Stimulated activated CD8-positive, alpha-beta memory T cell treated with anti-CD3 and anti-CD28 coated beads, Interleukin-15, amount 100 ng/mL, for 4 hours (primary cell): ENCODE results near the gene BBS9.
"Not testable (repeated sequence)": the region's sequence is repeated elsewhere in the genome, so short reads cannot be mapped to it uniquely, and the experiment has no call there.

ENCODE experiments used
- DNase-seq, 2 donors: peaks; one replicate each; pipeline ENCODE4 v3.0.0-alpha.2; 2020; ENCODE audit warnings: low read depth in 2 of 2

The BBS9 gene

DNA sequence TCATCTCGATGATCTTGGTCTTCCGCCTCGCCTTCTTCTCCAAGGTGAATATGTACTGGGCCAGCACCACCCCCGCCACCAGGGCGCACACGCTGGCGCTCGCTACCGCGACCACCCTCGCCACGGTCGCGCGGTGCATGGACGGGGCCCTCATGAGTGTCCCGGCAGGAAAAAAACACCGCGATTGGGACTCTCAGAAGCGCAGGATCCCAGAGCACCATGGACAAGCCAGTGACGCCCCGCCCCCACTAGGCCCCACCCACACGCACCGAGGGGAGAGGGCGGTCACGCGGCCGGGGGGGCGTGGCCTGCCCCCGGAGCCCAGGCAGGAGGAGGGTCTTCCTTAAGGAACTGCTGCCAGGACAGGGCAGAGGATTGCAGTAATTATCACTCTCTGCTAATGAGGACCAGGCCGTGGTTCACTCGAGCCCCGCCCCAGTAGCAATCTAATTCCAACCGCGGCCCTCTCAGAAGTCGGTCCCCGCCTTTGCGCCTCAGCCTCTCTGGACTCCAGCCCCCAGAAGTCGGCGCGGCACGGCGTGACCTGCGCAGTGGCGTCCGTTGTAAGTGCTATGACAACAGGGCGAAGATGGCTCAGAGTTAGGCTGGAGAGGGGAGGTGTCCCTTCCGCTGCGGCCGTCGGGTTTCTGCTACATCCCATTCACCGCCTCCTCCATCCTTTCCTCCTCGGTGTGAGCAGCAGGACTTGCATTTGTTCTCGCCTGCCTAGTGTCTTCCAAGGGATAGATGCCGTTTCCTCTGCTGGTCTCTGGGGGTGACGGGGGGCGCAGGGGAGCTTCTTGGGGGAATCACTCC lies at the start of gene BBS9:
TSS of gene BBS9 (plus strand) at position 575 of the 816 bp plus-strand sequence. CDS start 16,689 bp downstream, outside the sequence.
- peak; percentile 80 to 84 for DNase-seq

GRCh38 chr7:33079763-33080690 lies 49.3 kb upstream of the BBS9 start:
- no peak for DNase-seq

DNA sequence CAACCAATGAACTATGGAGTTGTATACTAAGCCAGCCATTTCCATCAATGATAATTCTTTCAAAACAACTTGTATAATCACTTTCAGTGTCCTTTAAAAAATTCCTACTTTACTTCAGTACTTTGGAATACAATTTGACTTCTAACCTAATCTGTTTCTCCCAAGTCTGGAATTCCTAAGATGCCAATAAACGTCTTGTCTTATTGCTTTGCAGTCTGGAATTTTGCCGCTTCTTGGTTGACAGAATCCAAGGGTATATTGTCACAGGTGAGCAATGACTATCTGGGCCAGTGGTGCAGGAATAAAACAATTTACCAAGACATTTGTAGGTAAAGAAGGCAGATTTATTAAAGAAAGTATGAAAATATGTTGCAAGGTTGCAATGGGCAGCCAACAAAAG lies 42.0 kb upstream of the BBS9 start:
- no peak for DNase-seq

- no peak for DNase-seq
Observed at GRCh38 chr7:33087858-33088257, 41.5 kb upstream of the BBS9 start.

DNA sequence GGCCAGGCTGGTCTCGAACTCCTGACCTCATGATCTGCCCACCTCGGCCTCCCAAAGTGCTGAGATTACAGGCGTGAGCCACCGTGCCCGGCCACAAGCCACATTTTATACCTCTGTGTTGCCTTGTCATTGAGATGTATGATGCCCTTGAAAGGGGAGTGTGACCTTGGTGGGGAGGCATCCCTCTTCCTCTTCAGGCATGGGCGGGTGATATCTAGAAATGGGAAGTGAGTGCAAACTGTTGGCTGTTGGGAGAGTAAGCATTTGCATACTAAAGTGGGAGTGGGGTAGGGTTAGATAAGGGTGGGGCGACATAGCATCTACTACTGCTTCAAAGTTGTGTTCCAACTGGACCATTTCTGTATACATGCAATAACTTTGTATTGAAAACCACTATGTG lies 40.2 kb upstream of the BBS9 start:
- DNase-seq = no peak

DNA sequence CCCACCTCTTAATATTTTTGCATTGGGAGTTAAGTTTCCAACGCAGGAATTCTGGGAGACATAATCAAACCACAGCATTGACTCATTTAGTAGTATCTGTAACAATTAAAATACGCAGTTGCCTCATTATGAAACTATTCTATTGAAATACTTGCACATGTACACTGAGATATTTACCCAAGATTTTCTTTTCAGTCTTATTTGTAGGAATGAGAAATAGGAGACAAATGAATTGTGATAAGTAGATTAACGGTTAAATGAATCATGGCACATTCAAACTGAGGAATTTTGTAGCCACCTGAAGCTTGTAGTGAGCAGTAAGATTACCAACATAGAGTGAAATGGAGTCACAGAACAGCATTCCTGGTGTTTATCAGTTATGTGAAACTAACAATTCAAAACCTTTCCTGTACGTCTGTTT lies 38.2 kb upstream of the BBS9 start:
- DNase-seq = no peak

DNA sequence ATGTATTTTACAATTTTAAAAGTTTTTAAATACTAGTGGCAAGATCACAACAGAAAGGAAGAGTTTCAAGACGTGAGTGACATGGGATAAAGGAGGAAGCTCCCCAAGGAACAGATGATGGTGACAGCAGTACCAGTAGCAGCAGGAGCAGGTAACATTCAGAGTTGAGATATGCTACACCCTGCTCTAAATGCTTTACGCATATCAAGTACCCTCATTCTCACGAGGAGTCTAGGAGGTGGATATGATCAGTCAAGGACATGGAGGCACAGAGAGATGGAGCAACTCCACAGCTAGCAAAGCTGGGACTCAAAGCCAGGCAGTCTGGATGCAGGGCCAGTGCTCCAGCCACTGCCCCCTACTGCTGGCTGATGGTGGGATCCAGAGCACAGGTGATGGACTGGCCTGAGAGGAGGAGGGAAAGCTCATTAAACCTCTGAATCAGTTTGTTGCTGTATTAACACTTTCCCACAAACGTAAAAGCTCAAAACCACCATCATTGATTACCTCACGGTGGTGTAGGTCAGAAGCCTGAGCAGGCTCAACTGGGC lies 37.6 kb upstream of the BBS9 start:
- DNase-seq = no peak

GRCh38 chr7:33093266-33093665 lies 36.1 kb upstream of the BBS9 start:
- DNase-seq = no peak

DNA sequence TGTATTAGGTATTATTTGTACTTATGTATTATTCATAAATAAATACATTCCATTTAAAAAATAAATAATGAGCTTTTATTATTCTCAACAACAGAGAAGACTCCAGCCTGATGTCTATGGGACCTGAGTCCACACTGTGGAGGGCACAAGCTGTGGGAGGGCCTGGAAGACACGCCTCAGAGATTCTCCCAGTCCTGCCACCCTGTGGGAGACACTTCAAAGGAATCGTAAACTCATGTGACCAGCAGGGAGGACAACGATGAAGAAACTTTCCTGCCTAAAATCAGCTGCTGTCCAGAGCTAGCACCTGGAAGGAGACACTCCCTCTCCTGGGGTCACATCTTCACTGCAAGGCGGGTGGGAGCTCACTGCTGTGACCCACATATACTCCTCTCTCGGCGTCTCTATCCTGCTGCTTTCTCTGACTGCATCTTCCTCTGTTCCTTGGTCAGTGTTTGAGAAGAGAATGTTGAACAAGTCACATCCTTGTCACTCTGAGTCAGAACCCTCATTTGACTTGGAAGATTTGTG lies 34.6 kb upstream of the BBS9 start:
- not testable (repeated sequence) for DNase-seq

DNA sequence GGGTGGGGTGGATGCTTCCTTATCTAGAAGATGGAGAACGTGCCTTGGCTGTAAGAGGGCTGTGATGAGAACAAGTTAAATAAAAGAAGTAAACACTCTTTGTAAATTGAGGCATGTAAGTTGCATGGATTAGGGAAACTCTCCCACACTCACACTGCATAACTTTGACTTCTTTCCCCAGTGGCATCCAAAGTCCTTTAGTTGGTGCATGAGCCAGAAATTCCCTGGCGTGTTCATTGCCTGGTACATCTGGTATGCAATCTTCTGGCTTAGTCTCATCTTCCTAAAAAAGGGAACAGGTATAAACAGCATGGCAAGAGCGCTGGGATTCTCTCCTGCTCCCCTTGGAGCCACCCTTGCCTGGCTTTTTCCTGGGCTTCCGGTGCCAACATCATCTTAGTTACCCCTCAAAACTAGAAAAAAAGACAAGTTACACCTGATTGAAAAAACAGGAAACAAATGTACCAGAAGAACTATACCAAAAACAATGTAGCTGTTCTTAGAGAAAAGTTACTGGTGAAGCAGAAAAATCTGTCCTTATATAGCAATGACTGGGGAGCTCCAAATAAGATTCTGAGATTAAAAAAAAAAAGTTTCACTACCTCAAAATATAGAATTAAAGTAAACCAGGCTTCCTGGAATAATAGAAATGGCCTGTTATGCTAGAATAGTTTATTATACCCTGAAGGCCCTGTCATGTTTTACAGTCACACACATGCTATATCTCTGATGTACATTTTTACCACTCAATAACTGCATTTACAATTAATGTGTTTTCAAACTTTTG lies 30.0 kb upstream of the BBS9 start:
- no peak for DNase-seq

DNA sequence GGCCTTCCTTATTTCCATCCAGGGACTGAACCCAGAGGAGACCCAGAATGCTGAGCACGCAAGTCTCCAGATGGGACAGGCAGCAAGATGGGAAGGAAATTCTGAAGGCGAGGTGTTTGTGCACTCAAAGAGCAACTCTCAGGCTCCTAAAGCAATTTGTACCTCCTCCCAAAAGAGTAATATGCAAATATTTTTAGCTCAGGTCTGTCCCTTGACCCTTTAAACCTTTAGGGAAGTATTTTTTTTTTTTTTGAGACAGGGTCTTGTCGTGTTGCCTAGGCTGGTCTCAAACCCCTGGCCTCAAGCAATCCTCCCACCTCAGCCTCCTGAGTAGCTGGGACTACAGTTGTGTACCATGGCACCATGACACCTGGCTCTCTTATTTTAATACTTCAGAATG lies 28.6 kb upstream of the BBS9 start:
- DNase-seq = no peak

DNA sequence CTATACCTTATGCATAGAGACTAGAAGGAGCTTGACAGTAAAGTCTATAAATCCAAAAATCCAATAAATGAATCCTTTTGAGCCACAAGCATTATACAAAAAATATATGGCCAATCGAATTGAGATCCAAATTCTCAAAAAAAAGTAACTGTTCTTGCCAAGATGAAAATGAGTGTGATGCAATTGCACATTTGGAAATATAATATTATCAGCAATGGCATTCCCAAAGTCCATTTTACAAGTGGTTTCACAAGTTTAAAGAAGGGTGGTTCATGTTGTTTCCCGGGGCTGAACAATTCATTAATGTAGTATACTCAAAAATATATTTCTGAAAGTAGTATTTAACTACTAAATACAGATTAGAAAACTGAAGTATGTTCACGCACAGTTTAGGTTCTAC lies 27.5 kb upstream of the BBS9 start:
- DNase-seq = no peak

GRCh38 chr7:33107136-33108066 lies 22.0 kb upstream of the BBS9 start:
- no peak for DNase-seq

GRCh38 chr7:33108554-33109004 lies 20.8 kb upstream of the BBS9 start:
- DNase-seq = no peak

- DNase-seq = peak; percentile 43 to 62
Observed at GRCh38 chr7:33109005-33109757, 20.2 kb upstream of the BBS9 start, which contains the start of gene RP9. TSS of gene RP9 (minus strand) at chr7:33109404. CDS start at chr7:33109372, 32 bp downstream.

DNA sequence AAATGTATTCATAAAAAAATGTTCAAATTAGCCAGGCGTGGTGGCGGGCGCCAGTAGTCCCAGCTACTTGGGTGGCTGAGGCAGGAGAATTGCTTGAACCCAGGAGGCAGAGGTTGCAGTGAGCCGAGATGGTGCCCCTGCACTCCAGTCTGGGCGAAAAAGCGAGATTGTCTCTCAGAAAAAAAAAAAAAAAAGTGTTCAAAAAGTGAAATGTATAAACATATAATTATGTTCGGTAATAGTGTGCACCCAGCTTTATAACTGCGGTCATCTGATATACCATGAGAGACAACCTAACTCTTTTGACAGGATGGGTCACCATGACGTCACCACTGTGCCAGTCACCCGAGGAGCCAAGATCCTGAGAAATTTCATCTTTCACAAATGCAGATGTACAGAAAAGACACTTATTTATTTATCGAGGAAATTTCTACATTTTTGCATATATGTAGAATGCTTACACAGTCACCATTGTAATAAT lies 19.6 kb upstream of the BBS9 start:
- no peak for DNase-seq

GRCh38 chr7:33111614-33112013 lies 17.8 kb upstream of the BBS9 start:
- no peak for DNase-seq

DNA sequence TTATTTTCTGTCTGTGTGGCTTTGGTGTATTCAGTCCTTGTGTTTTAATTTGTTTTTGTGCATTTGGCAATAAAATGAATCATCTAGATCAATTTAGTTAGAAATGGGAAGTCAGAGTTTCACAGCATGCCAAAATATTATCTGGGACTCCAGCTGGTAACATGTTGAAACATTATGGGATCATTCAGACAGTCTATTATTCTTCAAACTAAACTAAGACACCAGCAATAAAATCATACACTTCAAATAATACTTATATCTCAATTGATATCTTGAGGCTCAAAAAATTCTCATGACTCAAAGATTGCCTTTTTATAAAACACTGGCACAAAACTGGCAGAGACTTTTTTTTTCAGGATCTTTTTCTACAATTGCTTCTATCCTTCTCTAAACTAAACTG lies 14.4 kb upstream of the BBS9 start:
- DNase-seq = no peak

DNA sequence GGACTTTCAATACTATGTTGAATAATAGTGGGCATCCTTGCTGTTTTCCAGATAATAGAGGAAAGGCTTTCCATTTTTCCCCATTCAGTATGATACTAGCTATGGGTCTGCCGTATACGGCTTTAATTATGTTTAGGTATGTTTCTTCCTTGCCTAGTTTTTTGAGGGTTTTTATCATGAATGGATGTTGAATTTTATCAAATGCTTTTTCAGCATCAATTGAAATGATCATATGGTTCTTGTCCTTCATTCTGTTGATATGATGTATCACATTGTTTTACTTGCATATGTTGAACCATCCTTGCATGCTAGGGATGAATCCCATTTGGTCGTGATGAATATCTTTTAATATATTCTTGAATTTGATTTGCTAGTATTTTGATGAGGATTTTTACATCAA lies 11.0 kb upstream of the BBS9 start:
- DNase-seq = no peak
